H1 (cell line): ENCODE results near the gene CEBPA. TPM values are rescaled to one million over a fixed set of nuclear protein-coding genes. Genes with fewer than 3 reads are reported as not detected.

ENCODE experiments used
- CTCF ChIA-PET: fragments of 300-600 bp; sonication (Branson Sonifier 250); formaldehyde crosslinking; loops from one replicate; lab custom pipeline; 2021; ENCODE audit not compliant: partially characterized antibody; lab: Charles Lee
- POLR2A ChIA-PET: fragments of 300-600 bp; sonication (Branson Sonifier 250); formaldehyde crosslinking; loops from one replicate; lab custom pipeline; 2021; ENCODE audit warnings: inconsistent platforms; ENCODE audit not compliant: partially characterized antibody; lab: Charles Lee
- DNase-seq, 2 experiments: peaks; one replicate each; pipeline versions ENCODE4 v3.0.0 to v3.0.0-alpha.2; 2010 to 2022; ENCODE audit warnings: low spot score in 2 of 2, low read depth in 1 of 2, mixed read lengths in 1 of 2
- FAIRE-seq: peaks from 2 replicates; lab custom pipeline; 2011; peaks lifted over from hg19 to GRCh38; lab: Jason Lieb, UNC
- H2AFZ ChIP-seq: 2 replicates; pipeline ENCODE4 v1.8.1; 2012; ENCODE audit warnings: low read length, inconsistent platforms
- H2AK5ac ChIP-seq: 2 replicates; pipeline ENCODE4 v1.6.1; 2013; ENCODE audit warnings: low read depth, low read length
- H2BK120ac ChIP-seq: replicated peaks from 2 replicates; pipeline ENCODE3; 2013; ENCODE audit warnings: low read depth, low read length, inconsistent platforms
- H2BK12ac ChIP-seq: 2 replicates; pipeline ENCODE4 v1.6.1; 2013; ENCODE audit warnings: low read depth, low read length
- H2BK15ac ChIP-seq: 2 replicates; pipeline ENCODE4 v1.6.1; 2013; ENCODE audit warnings: low read length
- H2BK20ac ChIP-seq: 2 replicates; pipeline ENCODE4 v1.6.1; 2013; ENCODE audit warnings: low read length
- H2BK5ac ChIP-seq: 2 replicates; pipeline ENCODE4 v1.6.1; 2013; ENCODE audit warnings: low read depth, low read length
- H3K14ac ChIP-seq: 2 replicates; pipeline ENCODE4 v1.6.1; 2013; ENCODE audit warnings: inconsistent platforms; ENCODE audit not compliant: insufficient read length
- H3K18ac ChIP-seq: 2 replicates; pipeline ENCODE4 v1.6.1; 2013; ENCODE audit warnings: low read length; ENCODE audit errors: extremely low read depth
- H3K23ac ChIP-seq: 2 replicates; pipeline ENCODE4 v1.6.1; 2013; ENCODE audit warnings: inconsistent platforms; ENCODE audit not compliant: insufficient read length
- H3K23me2 ChIP-seq: 2 replicates; pipeline ENCODE4 v1.6.1; 2013; ENCODE audit warnings: low read depth, low read length
- H3K27ac ChIP-seq: 2 replicates; pipeline ENCODE4 v1.6.1; 2011; ENCODE audit warnings: low read depth, low read length, inconsistent platforms
- H3K27me3 ChIP-seq, 4 experiments: replicated peaks in 1 of 4; 1 replicate in 1 of 4; 2 replicates in 3 of 4; pipeline versions ENCODE4 v1.6.1 to v1.8.1; 2011 to 2013; ENCODE audit warnings: low read length in 3 of 4, mild to moderate bottlenecking in 3 of 4, inconsistent platforms in 2 of 4, mixed read lengths in 2 of 4, moderate library complexity in 1 of 4; ENCODE audit not compliant: control insufficient read depth in 3 of 4, insufficient read depth in 3 of 4; ENCODE audit errors: extremely low read depth in 1 of 4
- H3K36me3 ChIP-seq, 4 experiments: 2 replicates each; pipeline versions ENCODE4 v1.6.1 to v1.8.1; 2011 to 2013; ENCODE audit warnings: mild to moderate bottlenecking in 4 of 4, low read length in 3 of 4, moderate library complexity in 2 of 4, control low read depth in 1 of 4, inconsistent platforms in 1 of 4; ENCODE audit not compliant: insufficient read depth in 4 of 4, control insufficient read depth in 2 of 4
- H3K4ac ChIP-seq: replicated peaks from 2 replicates; pipeline ENCODE3; 2013; ENCODE audit warnings: low read length, low read depth, mixed read lengths, inconsistent platforms; ENCODE audit not compliant: insufficient read length
- H3K4me1 ChIP-seq, 4 experiments: replicated peaks in 1 of 4; 1 replicate in 1 of 4; 2 replicates in 3 of 4; pipeline versions ENCODE4 v1.6.1 to v1.8.1; 2011 to 2013; ENCODE audit warnings: low read length in 3 of 4, inconsistent platforms in 2 of 4, mixed read lengths in 1 of 4; ENCODE audit not compliant: insufficient read depth in 4 of 4, control insufficient read depth in 3 of 4
- H3K4me2 ChIP-seq, 2 experiments: 2 replicates each; pipeline versions ENCODE4 v1.6.1 to v1.8.1; 2011 to 2013; ENCODE audit warnings: low read depth in 2 of 2, low read length in 2 of 2, control low read depth in 1 of 2, inconsistent platforms in 1 of 2, mild to moderate bottlenecking in 1 of 2; ENCODE audit not compliant: insufficient read depth in 1 of 2
- H3K4me3 ChIP-seq, 4 experiments: fragments of 200-600, 300-600 bp in 1 of 4; sonication (generic), shearing (Covaris generic), sonication (Bioruptor Twin) in 1 of 4; 2 replicates each; pipeline versions ENCODE4 v1.5.1 to v1.8.1; 2011 to 2016; ENCODE audit warnings: low read length in 4 of 4, low read depth in 3 of 4, control low read depth in 2 of 4, inconsistent platforms in 2 of 4, mild to moderate bottlenecking in 2 of 4, mixed read lengths in 1 of 4, moderate library complexity in 1 of 4; ENCODE audit not compliant: insufficient read depth in 2 of 4; ENCODE audit errors: extremely low read depth in 1 of 4
- H3K56ac ChIP-seq: replicated peaks from 2 replicates; pipeline ENCODE3; 2013; ENCODE audit warnings: low read depth, mild to moderate bottlenecking, mixed read lengths, low read length, inconsistent platforms; ENCODE audit not compliant: insufficient read length
- H3K79me1 ChIP-seq: 2 replicates; pipeline ENCODE4 v1.6.1; 2013; ENCODE audit warnings: low read depth, low read length, control low read depth
- H3K79me2 ChIP-seq, 2 experiments: 2 replicates each; pipeline versions ENCODE4 v1.6.1 to v1.8.1; 2012 to 2013; ENCODE audit warnings: low read length in 2 of 2, mild to moderate bottlenecking in 2 of 2, inconsistent platforms in 1 of 2; ENCODE audit not compliant: insufficient read depth in 2 of 2, control insufficient read depth in 1 of 2
- H3K9ac ChIP-seq, 4 experiments: replicated peaks in 1 of 4; 1 replicate in 1 of 4; 2 replicates in 3 of 4; pipeline versions ENCODE4 v1.6.1 to v1.8.1; 2011 to 2013; ENCODE audit warnings: low read depth in 3 of 4, low read length in 3 of 4, control low read depth in 2 of 4, mild to moderate bottlenecking in 2 of 4, moderate library complexity in 2 of 4, inconsistent platforms in 1 of 4; ENCODE audit errors: extremely low read depth in 1 of 4
- H3K9me3 ChIP-seq, 2 experiments: 2 replicates each; pipeline versions ENCODE4 v1.6.1 to v1.8.1; 2012 to 2013; ENCODE audit warnings: mild to moderate bottlenecking in 2 of 2, moderate library complexity in 2 of 2, control low read depth in 1 of 2, inconsistent platforms in 1 of 2, low read depth in 1 of 2, low read length in 1 of 2, mixed read lengths in 1 of 2; ENCODE audit not compliant: insufficient read depth in 2 of 2
- H4K20me1 ChIP-seq, 2 experiments: replicated peaks in 1 of 2; 2 replicates each; pipeline versions ENCODE3 to v1.8.1; 2011 to 2013; ENCODE audit warnings: inconsistent platforms in 2 of 2, low read length in 2 of 2, mild to moderate bottlenecking in 1 of 2; ENCODE audit not compliant: insufficient read depth in 2 of 2, control insufficient read depth in 1 of 2
- H4K5ac ChIP-seq: 2 replicates; pipeline ENCODE4 v1.6.1; 2013; ENCODE audit warnings: low read length, low read depth, mixed read lengths, inconsistent platforms; ENCODE audit not compliant: insufficient read length
- H4K8ac ChIP-seq: 2 replicates; pipeline ENCODE4 v1.8.0; 2013; ENCODE audit warnings: mild to moderate bottlenecking, moderate library complexity, low read length, inconsistent platforms; ENCODE audit not compliant: insufficient read depth; ENCODE audit errors: extremely low read depth
- H4K91ac ChIP-seq: replicated peaks from 2 replicates; pipeline ENCODE3; 2013; ENCODE audit warnings: low read length, mixed read lengths, inconsistent platforms; ENCODE audit not compliant: insufficient read length
- CREB1 ChIP-seq: IDR thresholded peaks from 2 replicates; pipeline ENCODE4 v1.6.1; 2012; ENCODE audit warnings: inconsistent platforms
- EZH2 ChIP-seq: fragments of 200-600 bp; sonication (generic); IDR thresholded peaks from 2 replicates; pipeline ENCODE4 v1.7.1; 2012; ENCODE audit warnings: low read depth, mild to moderate bottlenecking, moderate library complexity, low read length, inconsistent platforms; ENCODE audit not compliant: severe bottlenecking
- FOSL1 ChIP-seq: IDR thresholded peaks from 2 replicates; pipeline ENCODE4 v1.6.1; 2011; ENCODE audit warnings: mild to moderate bottlenecking, low read depth, low read length, moderate library complexity; ENCODE audit not compliant: insufficient read depth
- WGBS, 2 experiments: shearing (Covaris generic) in 1 of 2; methylation state at CpG; one replicate each; pipeline versions ENCODE4 v1.1.6 to v1.1.7; 2013 to 2015; ENCODE audit warnings: low lambda C conversion rate in 2 of 2, mixed read lengths in 2 of 2, inconsistent platforms in 1 of 2, low coverage in 1 of 2, missing lambda C conversion rate in 1 of 2; ENCODE audit not compliant: insufficient replicate concordance in 2 of 2, insufficient coverage in 1 of 2, insufficient read length in 1 of 2; ENCODE audit errors: extremely low coverage in 1 of 2, missing lambda C conversion rate in 1 of 2; 5-methylcytosine and 5-hydroxymethylcytosine counted together
- polyA plus RNA-seq, 7 experiments: library from polyadenylated mRNA; depleted of rRNA in 3 of 7; stranded (reverse) in 5 of 7; unstranded in 2 of 7; fragments of >200 nt in 5 of 7; fragments of 200-250 nt in 2 of 7; gene quantifications; 1 replicate in 5 of 7; 2 replicates in 1 of 7; 4 replicates in 1 of 7; pipeline versions ENCODE4 v1.2.1 to v1.2.3, GENCODE V29; 2011 to 2013; ENCODE audit warnings: missing spikeins in 2 of 7, mixed read lengths in 2 of 7
- total RNA-seq: library from RNA; stranded (reverse); fragmentation: NEBNext Ultra II Directional; extraction: Animal tissue kit (Norgen Biotek cat#: 25700); gene quantifications from 2 replicates; pipeline ENCODE4 v1.2.1, GENCODE V29; 2021
- TF ChIP-seq, protein P1 (sequence below): IDR thresholded peaks from 2 replicates; pipeline ENCODE4 v1.6.1; 2012; ENCODE audit warnings: low read length, inconsistent platforms

The CEBPA gene
- total and polyA plus RNA-seq, 2 of the 8 experiments (the other 6 are each of a cell fraction or from before 2014, with no cell fraction given), result 2.0 to 2.7 TPM

DNA sequence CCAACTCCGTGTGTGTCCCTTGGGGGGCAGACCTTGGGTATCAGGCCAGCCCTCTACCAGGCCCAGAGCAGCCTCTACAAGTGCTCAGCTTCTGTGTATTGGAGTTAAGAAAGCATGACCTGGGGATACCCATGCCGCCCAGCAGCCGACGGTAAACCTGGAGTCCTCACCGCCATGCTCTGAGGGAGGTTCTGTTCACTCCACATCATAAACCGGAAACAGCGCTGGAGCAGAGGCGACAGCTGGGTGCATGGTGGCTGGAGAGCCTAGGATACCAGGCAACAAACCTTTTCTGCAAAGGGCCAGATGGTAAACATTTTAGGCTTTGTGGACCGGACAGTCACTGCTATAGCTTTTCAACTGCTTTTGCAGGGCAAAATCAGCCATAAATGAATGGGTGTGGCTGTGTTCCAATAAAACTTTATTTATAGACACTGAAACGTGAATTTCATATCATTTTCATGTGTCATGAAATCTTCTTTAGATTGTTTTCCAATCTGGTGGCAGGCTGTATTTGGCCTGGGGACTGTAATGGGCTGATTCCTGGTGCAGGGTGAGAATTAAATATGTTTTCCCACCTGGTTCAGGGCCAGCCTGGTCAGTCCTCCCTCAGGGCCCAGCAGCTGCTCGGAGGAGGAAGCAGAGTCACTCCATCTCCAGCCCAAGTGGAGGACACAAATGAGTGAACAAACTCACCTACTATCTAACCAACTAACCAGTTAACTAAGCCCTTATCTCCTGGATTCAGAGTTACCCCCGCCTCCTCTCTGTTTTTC lies 30.9 kb downstream of the CEBPA start:
- no peak overlapping the region for H4K8ac ChIP-seq
- ChIA-PET POLR2A (interaction anchor here (1.7 kb wide), 1 partner anchor 10 kb away, joined by 8 read pairs; no protein-coding TSS in a partner anchor), CTCF (interaction anchor here (1.1 to 2.6 kb wide), 5 partner anchors 12 to 506 kb away, joined by 3 to 11 read pairs (median 3); no protein-coding TSS in a partner anchor)
- no peaks in the 10 kb centered on the region for H3K36me3 ChIP-seq
- H2BK20ac ChIP-seq, result no peak overlapping the region
- H3K27me3 ChIP-seq, result no peaks in the 10 kb centered on the region
- H3K79me1 ChIP-seq, result no peaks in the 10 kb centered on the region
- no peak overlapping the region for H2BK5ac ChIP-seq
- peaks cover 0 to 24% (median 10%) of the 10 kb centered on the region in 4 experiments; a peak in 6 of 7 replicates for H3K4me1 ChIP-seq
- no peak overlapping the region for H3K23ac ChIP-seq
- no peak overlapping the region for H4K91ac ChIP-seq
- H3K14ac ChIP-seq, result no peak overlapping the region
- 0 out of 2 replicates have a peak overlapping the region, but pooled peaks have one; percentile 39 for H2BK12ac ChIP-seq
- no peak overlapping the region for H3K56ac ChIP-seq
- no peak overlapping the region for H3K4me2 ChIP-seq
- no peak overlapping the region for H2BK15ac ChIP-seq
- H2AK5ac ChIP-seq, result no peak overlapping the region
- no peak overlapping the region for H3K27ac ChIP-seq
- H2BK120ac ChIP-seq, result no peak overlapping the region
- no peak overlapping the region for H3K4ac ChIP-seq
- no peaks in the 10 kb centered on the region for H3K79me2 ChIP-seq
- TF ChIP-seq EZH2, result no peak
- no peak for TF ChIP-seq FOSL1
- TF ChIP-seq, protein P1, sequence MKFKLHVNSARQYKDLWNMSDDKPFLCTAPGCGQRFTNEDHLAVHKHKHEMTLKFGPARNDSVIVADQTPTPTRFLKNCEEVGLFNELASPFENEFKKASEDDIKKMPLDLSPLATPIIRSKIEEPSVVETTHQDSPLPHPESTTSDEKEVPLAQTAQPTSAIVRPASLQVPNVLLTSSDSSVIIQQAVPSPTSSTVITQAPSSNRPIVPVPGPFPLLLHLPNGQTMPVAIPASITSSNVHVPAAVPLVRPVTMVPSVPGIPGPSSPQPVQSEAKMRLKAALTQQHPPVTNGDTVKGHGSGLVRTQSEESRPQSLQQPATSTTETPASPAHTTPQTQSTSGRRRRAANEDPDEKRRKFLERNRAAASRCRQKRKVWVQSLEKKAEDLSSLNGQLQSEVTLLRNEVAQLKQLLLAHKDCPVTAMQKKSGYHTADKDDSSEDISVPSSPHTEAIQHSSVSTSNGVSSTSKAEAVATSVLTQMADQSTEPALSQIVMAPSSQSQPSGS, result no peak
- no peak for TF ChIP-seq CREB1
- H3K4me3 ChIP-seq, result no peak overlapping the region
- no peaks in the 10 kb centered on the region for H4K20me1 ChIP-seq
- FAIRE-seq (no peak), DNase-seq (no peak)
- no peak overlapping the region for H2AFZ ChIP-seq
- no peak overlapping the region for H3K18ac ChIP-seq
- no peaks in the 10 kb centered on the region for H3K23me2 ChIP-seq
- no peaks in the 10 kb centered on the region for H3K9me3 ChIP-seq
- no peak overlapping the region for H3K9ac ChIP-seq
- H4K5ac ChIP-seq, result no peak overlapping the region
- WGBS, 2 experiments, result 77% methylated on average over 12 of the region's 12 CpGs; no CpG with 5 or more reads in 1 of the 2 experiments
